HFF-Myc (cell line): ENCODE data around the gene C3orf33.

Experiments used
- DNase-seq: peaks from one replicate; pipeline ENCODE4 v3.0.0-alpha.2; 2011; ENCODE audit warnings: low read depth; ENCODE audit errors: extremely low read depth
- H3K4me3 ChIP-seq: replicated peaks from 2 replicates; pipeline ENCODE4 v1.5.1; 2011; ENCODE audit warnings: low read depth, mild to moderate bottlenecking, control low read depth, low read length
- CTCF ChIP-seq: IDR thresholded peaks from 2 replicates; pipeline ENCODE4 v1.5.1; 2012; ENCODE audit warnings: mild to moderate bottlenecking, low read depth, low read length, control low read depth; ENCODE audit errors: missing control alignments

The C3orf33 gene

GRCh38 chr3:155805204-155805801, 775 bp downstream of the C3orf33 start:
- no peak for DNase-seq
- TF ChIP-seq CTCF: no peak
- peak overlapping the region; percentile 65 for H3K4me3 ChIP-seq

DNA sequence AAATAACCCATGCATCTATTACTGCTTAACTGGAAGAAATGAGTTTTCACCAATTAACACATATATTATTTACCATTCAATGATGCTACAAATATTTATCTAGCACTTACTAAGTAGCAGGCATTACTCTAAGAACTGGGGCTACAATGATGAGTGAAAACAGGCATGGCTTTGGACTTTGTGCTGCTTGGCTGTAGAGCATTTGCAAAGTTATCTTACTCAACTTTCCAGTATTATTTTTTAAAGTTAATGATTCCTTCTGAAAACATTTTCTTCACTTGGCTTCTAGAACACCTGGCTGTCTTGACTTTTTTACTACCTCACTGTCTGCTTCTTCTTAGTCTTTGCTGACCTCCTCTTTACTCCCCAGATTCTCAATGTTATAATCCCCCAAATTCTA, 1.8 kb downstream of the C3orf33 start:
- DNase-seq: no peak
- H3K4me3 ChIP-seq: no peak overlapping the region
- no peak for TF ChIP-seq CTCF

DNA sequence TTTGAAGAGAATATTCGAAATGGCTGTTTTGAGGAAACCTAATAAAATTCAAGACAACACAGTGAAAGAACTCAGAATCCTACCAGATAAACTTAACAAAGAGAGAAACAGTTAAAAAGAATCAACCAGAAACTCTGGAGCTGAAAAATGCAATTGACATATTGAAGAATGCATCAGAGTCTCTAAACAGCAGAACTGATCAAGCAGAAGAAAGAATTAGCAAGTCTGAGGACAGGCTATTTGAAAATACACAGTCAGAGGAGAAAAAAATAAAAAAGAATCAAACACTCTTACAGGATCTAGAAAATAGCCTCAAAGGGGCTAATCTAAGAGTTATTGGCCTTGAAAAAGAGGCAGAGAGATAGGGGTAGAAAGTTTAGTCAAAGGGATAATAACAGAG, 13.5 kb downstream of the C3orf33 start:
- no peak overlapping the region for H3K4me3 ChIP-seq
- TF ChIP-seq CTCF: no peak
- DNase-seq: no peak

GRCh38 chr3:155791190-155791589, 14.9 kb downstream of the C3orf33 start:
- H3K4me3 ChIP-seq: no peak overlapping the region
- no peak for TF ChIP-seq CTCF
- no peak for DNase-seq

DNA sequence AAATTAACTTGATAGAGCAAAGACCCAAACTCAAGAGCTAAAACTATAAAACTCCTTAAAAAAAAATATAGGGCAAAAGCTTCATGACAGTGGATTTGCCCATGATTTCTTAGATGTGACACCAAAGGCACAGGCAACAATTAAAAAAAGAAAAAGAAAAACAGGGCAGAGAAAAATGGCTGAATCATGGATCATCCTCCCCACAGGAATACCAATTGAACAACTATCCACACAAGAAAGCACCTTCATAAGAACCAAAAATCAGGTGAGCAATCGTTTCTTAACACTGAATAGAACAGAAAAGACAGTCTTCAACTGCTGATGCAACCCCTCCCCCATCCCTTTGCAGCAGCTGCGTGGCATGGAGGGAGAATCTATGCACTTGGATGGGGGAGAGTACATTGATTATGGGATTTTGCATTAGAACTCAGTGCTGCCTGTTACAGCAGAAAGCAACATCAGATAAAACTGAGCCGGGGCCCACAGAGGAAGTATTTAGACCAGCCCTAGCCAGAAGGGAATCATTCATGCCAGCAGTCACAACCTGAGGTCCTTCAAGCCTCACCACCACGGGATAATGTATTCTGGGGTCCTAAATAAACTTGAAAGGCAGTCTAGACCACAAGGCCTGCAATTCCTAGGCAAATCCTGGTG, 15.7 kb downstream of the C3orf33 start:
- no peak for TF ChIP-seq CTCF
- no peak for DNase-seq

GRCh38 chr3:155785662-155786295, 20.3 kb downstream of the C3orf33 start:
- TF ChIP-seq CTCF: no peak
- DNase-seq: no peak

More for the DNA sequence above, 15.7 kb downstream of the C3orf33 start:
- no peak overlapping the region for H3K4me3 ChIP-seq

More at GRCh38 chr3:155785662-155786295, 20.3 kb downstream of the C3orf33 start:
- no peak overlapping the region for H3K4me3 ChIP-seq
